Dedifferentiated amniotic fluid mesenchymal stem cell (primary cell): ENCODE results near the gene GMCL1.

Experiments used
- DNase-seq: peaks from one replicate; pipeline ENCODE4 v3.0.0-alpha.2; 2016; ENCODE audit errors: extremely low spot score

Gene GMCL1

DNA sequence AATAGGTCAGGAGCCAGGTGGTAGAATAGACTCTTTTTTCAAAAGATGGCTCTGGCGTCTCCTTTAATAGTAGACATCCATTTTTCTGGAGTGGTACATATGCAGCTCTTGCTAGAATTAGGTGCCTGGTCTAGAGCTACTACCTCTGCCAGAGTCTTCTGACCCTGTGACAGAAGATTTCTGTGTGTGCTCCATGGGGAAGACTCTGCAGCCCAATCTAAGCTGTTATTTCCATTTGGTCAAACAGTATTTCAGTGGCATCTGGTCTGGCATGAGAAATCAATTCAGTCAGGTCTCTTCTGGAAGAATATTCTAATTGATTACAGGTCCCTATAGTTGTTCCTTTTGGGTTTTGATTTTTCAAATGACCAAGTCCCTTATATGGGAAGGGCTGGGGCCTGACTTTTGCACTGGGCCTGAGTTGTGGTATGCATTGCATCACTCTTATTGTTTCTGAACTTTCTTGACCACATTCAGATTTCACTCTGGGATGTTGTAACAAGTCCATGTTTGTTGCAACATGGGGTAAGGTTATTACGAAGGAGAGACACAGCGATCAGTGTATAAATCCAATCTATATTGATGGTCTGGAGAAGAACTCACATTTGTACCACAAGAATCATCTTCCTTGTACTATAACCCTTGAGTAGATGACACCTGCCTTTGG lies 97.5 kb downstream of the GMCL1 start:
- peak; percentile 50 for DNase-seq
